HepG2 (cell line): Measurements from ENCODE around the gene C1orf198. TPM values are rescaled to one million over a fixed set of nuclear protein-coding genes. Genes with fewer than 3 reads are reported as not detected.

Experiments
- ATAC-seq: fragments of 200-7000 bp; cut with Tn5 transposase; 3 replicates; pipeline ENCODE4 v1.9.1; 2020; ENCODE audit warnings: mild to moderate bottlenecking, moderate library complexity
- BruUV-seq: library from RNA; stranded (reverse); fragments of 400-500 nt; replicated peaks from 2 replicates; lab custom pipeline; 2021; lab: Mats Ljungman, UMichigan
- CTCF ChIA-PET: fragments of 300-600 bp; formaldehyde crosslinking; extraction: SDS; loops from one replicate; lab custom pipeline; 2021; ENCODE audit warnings: low total read pairs, inconsistent platforms, low intra/inter-chr PET ratio; lab: Yijun Ruan, JAX
- POLR2A ChIA-PET: fragments of 350-600 bp; sonication (Branson Sonifier 250); formaldehyde crosslinking; loops from one replicate; lab custom pipeline; 2020; ENCODE audit warnings: antibody characterized with exemption, inconsistent platforms; lab: Yijun Ruan, JAX
- DNase-seq: peaks from one replicate; pipeline ENCODE4 v3.0.0-alpha.2; 2015; ENCODE audit warnings: low spot score
- FAIRE-seq: peaks from 3 replicates; lab custom pipeline; 2011; peaks lifted over from hg19 to GRCh38; lab: Jason Lieb, UNC
- H2AFZ ChIP-seq: one replicate; pipeline ENCODE4 v1.6.1; 2011; ENCODE audit warnings: low read length, inconsistent platforms
- H3K27ac ChIP-seq: fragments of 300-600 bp; 3 replicates; pipeline ENCODE4 v1.8.0; 2011; ENCODE audit warnings: mixed run types, mild to moderate bottlenecking, mixed read lengths, low read length, inconsistent platforms; ENCODE audit not compliant: insufficient read depth; ENCODE audit errors: extremely low read length
- H3K27me3 ChIP-seq, 2 experiments: fragments of 200-600 bp in 1 of 2; 2 replicates in 1 of 2; 3 replicates in 1 of 2; pipeline versions ENCODE4 v1.6.0 to v1.8.0; 2011; ENCODE audit warnings: low read length in 2 of 2, mild to moderate bottlenecking in 2 of 2, moderate library complexity in 2 of 2, inconsistent platforms in 1 of 2; ENCODE audit not compliant: insufficient read depth in 2 of 2, control insufficient read depth in 1 of 2
- H3K36me3 ChIP-seq, 2 experiments: fragments of 200-600 bp in 1 of 2; replicated peaks in 1 of 2; 2 replicates in 1 of 2; 3 replicates in 1 of 2; pipeline versions ENCODE4 v1.5.1 to v1.8.0; 2011; ENCODE audit warnings: low read length in 2 of 2, inconsistent platforms in 1 of 2; ENCODE audit not compliant: insufficient read depth in 2 of 2, control insufficient read depth in 1 of 2
- H3K4me1 ChIP-seq: 2 replicates; pipeline ENCODE4 v1.5.1; 2012; ENCODE audit warnings: low read length, inconsistent platforms; ENCODE audit not compliant: insufficient read depth
- H3K4me2 ChIP-seq: 2 replicates; pipeline ENCODE4 v1.6.0; 2011; ENCODE audit warnings: low read depth, low read length, inconsistent platforms
- H3K4me3 ChIP-seq, 3 experiments: fragments of 200-600 bp in 1 of 3; sonication (generic), shearing (Covaris generic) in 1 of 3; replicated peaks in 1 of 3; 2 replicates each; pipeline ENCODE4 v1.5.1; 2011 to 2016; ENCODE audit warnings: low read length in 3 of 3, inconsistent platforms in 2 of 3, low read depth in 2 of 3, mild to moderate bottlenecking in 2 of 3, control low read depth in 1 of 3, mixed read lengths in 1 of 3; ENCODE audit not compliant: insufficient read depth in 1 of 3
- H3K79me2 ChIP-seq: one replicate; pipeline ENCODE4 v1.6.1; 2011; ENCODE audit warnings: low read length, inconsistent platforms; ENCODE audit not compliant: insufficient read depth
- H3K9ac ChIP-seq: 2 replicates; pipeline ENCODE4 v1.6.0; 2011; ENCODE audit warnings: mild to moderate bottlenecking, low read depth, low read length, inconsistent platforms; ENCODE audit not compliant: insufficient read depth
- H3K9me3 ChIP-seq: 2 replicates; pipeline ENCODE4 v1.5.1; 2012; ENCODE audit warnings: mild to moderate bottlenecking, low read length
- H4K20me1 ChIP-seq: 2 replicates; pipeline ENCODE4 v1.6.0; 2011; ENCODE audit warnings: inconsistent platforms, mild to moderate bottlenecking, low read length, moderate library complexity; ENCODE audit not compliant: insufficient read depth
- BRF2 ChIP-seq: sonication (generic); formaldehyde crosslinking; IDR thresholded peaks from 2 replicates; pipeline ENCODE4 v1.8.1; 2022; ENCODE audit warnings: mild to moderate bottlenecking, missing genetic modification reagents
- KDM3A ChIP-seq: IDR thresholded peaks from 2 replicates; pipeline ENCODE4 v1.6.1; 2018; ENCODE audit warnings: low read depth, missing compliant biosample characterization
- NCOR1 ChIP-seq: fragments of 200-600 bp; sonication (generic); IDR thresholded peaks from 2 replicates; pipeline ENCODE4 v1.7.0; 2017; ENCODE audit warnings: antibody characterized with exemption, low read length, borderline replicate concordance
- NFE2 ChIP-seq: sonication (generic); formaldehyde crosslinking; IDR thresholded peaks from 2 replicates; pipeline ENCODE4 v1.4.0; 2020; ENCODE audit warnings: missing genetic modification reagents
- PRPF4 ChIP-seq: fragments of 200-400 bp; formaldehyde crosslinking; IDR thresholded peaks from 2 replicates; pipeline ENCODE4 v1.6.1; 2016; ENCODE audit warnings: low read length, low read depth; ENCODE audit not compliant: poor library complexity, severe bottlenecking
- RELA ChIP-seq: sonication (generic); formaldehyde crosslinking; IDR thresholded peaks from 2 replicates; pipeline ENCODE4 v1.4.0; 2020; ENCODE audit warnings: missing genetic modification reagents
- RERE ChIP-seq: IDR thresholded peaks from 2 replicates; pipeline ENCODE4 v1.6.1; 2016; ENCODE audit warnings: low read depth, missing genetic modification reagents, missing compliant biosample characterization
- ZNF318 ChIP-seq: sonication (generic); formaldehyde crosslinking; IDR thresholded peaks from 2 replicates; pipeline ENCODE4 v1.4.0; 2020; ENCODE audit warnings: mild to moderate bottlenecking, missing genetic modification reagents
- ZNF530 ChIP-seq: sonication (generic); formaldehyde crosslinking; IDR thresholded peaks from 2 replicates; pipeline ENCODE4 v1.5.0; 2020; ENCODE audit warnings: low read depth, mild to moderate bottlenecking, missing genetic modification reagents
- WGBS: methylation state at CpG from one replicate; pipeline ENCODE4 v1.1.6; 2017; ENCODE audit warnings: low lambda C conversion rate; 5-methylcytosine and 5-hydroxymethylcytosine counted together
- in situ Hi-C: cut with HindIII; loops from 2 replicates; pipeline ENCODE4 v1.10.0; 2017; ENCODE audit warnings: low pct_unique_long_range_greater_than_20kb; ENCODE audit not compliant: extremely low pct_ligation_motif_present
- intact Hi-C: fragments of 100-400 bp; cut with micrococcal nuclease; formaldehyde crosslinking; loops from one replicate; pipeline ENCODE4 v1.10.0; 2022; ENCODE audit not compliant: unreplicated experiment
- polyA plus RNA-seq, 8 experiments: library from polyadenylated mRNA; depleted of rRNA in 3 of 8; stranded (reverse) in 7 of 8; unstranded in 1 of 8; fragments of >200 nt; fragmentation: Illumina TruSeq in 4 of 8; extraction: Trizol in 4 of 8; gene quantifications; 2 replicates each; pipeline versions ENCODE4 v1.2.1 to v1.2.3, GENCODE V29; 2011 to 2016; ENCODE audit warnings: low read depth in 4 of 8, missing spikeins in 1 of 8, mixed read lengths in 1 of 8; ENCODE audit not compliant: insufficient read depth in 1 of 8
- total RNA-seq, 5 experiments: library from RNA; depleted of rRNA; stranded (reverse); fragments of >200 nt; fragmentation: Illumina TruSeq; extraction: Trizol; gene quantifications; 2 replicates each; pipeline ENCODE4 v1.2.3, GENCODE V29; 2016; ENCODE audit warnings: low read depth in 1 of 5

Gene C1orf198
- total and polyA plus RNA-seq, 2 of the 13 experiments (the other 11 are each of a cell fraction or from before 2014, with no cell fraction given): 12.7 to 13.4 TPM

GRCh38 chr1:230794431-230794830 is 73.9 kb downstream of the C1orf198 start (continued):
- TF ChIP-seq ZNF318 (CRISPR knock-in tag): no peak
- TF ChIP-seq NCOR1: no peak
- no peak for TF ChIP-seq KDM3A (CRISPR knock-in tag)
- no peak for TF ChIP-seq PRPF4

- in situ Hi-C loops (loop anchor here (25.0 kb wide), 1 partner anchor 419 kb away; no protein-coding TSS in a partner anchor), intact Hi-C loops (loop anchor here (1.0 kb wide), 1 partner anchor 161 kb away; no protein-coding TSS in a partner anchor)
- DNase-seq (no peak), FAIRE-seq (no peak), ATAC-seq (no peak)
- H3K36me3 ChIP-seq: no peaks in the 10 kb centered on the region
- no peaks in the 10 kb centered on the region for H4K20me1 ChIP-seq
- WGBS: 82% methylated on average over 9 of the region's 9 CpGs
- H3K4me1 ChIP-seq: peaks cover 34% of the 10 kb centered on the region
- H3K27ac ChIP-seq: no peak overlapping the region
- no peak overlapping the region for H3K4me3 ChIP-seq
- POLR2A ChIA-PET: no interaction called here
- H3K9me3 ChIP-seq: no peaks in the 10 kb centered on the region
- no peak overlapping the region for H2AFZ ChIP-seq
- no TSS peak for BruUV-seq
- no peaks in the 10 kb centered on the region for H3K79me2 ChIP-seq
- peaks cover 0 to 6% of the 10 kb centered on the region in 2 experiments; a peak in 1 of 5 replicates for H3K27me3 ChIP-seq
- H3K4me2 ChIP-seq: no peak overlapping the region
- CTCF ChIA-PET: interaction anchor here (1.8 kb wide), 1 partner anchor 162 kb away, joined by 6 read pairs; no protein-coding TSS in a partner anchor
- no peak overlapping the region for H3K9ac ChIP-seq
- TF ChIP-seq RERE (CRISPR knock-in tag): no peak
- TF ChIP-seq RELA: no peak
- TF ChIP-seq ZNF530 (CRISPR knock-in tag): no peak
- no peak for TF ChIP-seq NFE2 (CRISPR knock-in tag)
- TF ChIP-seq BRF2 (CRISPR knock-in tag): no peak
These were observed 74.9 kb downstream of the C1orf198 start for GRCh38 chr1:230793463-230793745.
